Neural progenitor cell (in vitro differentiated cells): ENCODE measurements around the gene USP34.

ENCODE experiments used
- EZH2 ChIP-seq: fragments of 200-600 bp; sonication (generic); IDR thresholded peaks from 2 replicates; pipeline ENCODE4 v1.6.1; 2017; ENCODE audit warnings: antibody characterized with exemption, mild to moderate bottlenecking, moderate library complexity
- EZH2phosphoT487 ChIP-seq: fragments of 200-600 bp; sonication (generic); IDR thresholded peaks from 2 replicates; pipeline ENCODE4 v1.6.1; 2017; ENCODE audit warnings: antibody characterized with exemption
- TF ChIP-seq, protein P1 (sequence below): fragments of 200-600 bp; sonication (generic); IDR thresholded peaks from 2 replicates; pipeline ENCODE4 v1.5.1; 2017; ENCODE audit warnings: antibody characterized with exemption, mild to moderate bottlenecking

DNA sequence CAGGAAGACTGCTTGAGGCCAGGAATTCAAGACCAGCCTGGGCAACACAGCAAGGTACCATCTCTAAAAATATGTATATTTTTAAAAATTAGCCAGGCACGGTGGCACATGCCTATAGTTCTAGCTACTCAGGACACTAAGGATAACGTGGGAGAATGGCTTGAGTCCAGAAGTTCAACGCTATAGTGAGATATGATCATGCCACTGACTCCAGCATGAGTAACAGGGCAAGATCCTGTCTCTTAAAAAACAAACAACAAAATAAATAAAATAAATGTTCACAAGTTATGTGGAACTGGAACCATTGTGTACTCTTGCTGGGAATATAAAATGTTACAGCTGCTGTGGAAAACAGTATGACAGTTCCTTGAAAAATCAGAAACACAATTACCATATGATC lies 47.2 kb downstream of the USP34 start:
- TF ChIP-seq EZH2 (no peak), EZH2phosphoT487 (no peak)
- TF ChIP-seq, protein P1, sequence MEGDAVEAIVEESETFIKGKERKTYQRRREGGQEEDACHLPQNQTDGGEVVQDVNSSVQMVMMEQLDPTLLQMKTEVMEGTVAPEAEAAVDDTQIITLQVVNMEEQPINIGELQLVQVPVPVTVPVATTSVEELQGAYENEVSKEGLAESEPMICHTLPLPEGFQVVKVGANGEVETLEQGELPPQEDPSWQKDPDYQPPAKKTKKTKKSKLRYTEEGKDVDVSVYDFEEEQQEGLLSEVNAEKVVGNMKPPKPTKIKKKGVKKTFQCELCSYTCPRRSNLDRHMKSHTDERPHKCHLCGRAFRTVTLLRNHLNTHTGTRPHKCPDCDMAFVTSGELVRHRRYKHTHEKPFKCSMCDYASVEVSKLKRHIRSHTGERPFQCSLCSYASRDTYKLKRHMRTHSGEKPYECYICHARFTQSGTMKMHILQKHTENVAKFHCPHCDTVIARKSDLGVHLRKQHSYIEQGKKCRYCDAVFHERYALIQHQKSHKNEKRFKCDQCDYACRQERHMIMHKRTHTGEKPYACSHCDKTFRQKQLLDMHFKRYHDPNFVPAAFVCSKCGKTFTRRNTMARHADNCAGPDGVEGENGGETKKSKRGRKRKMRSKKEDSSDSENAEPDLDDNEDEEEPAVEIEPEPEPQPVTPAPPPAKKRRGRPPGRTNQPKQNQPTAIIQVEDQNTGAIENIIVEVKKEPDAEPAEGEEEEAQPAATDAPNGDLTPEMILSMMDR, result no peak
